Left colon (tissue), 2 donors: ENCODE measurements around the gene LMBR1. TPM values are rescaled to one million over a fixed set of nuclear protein-coding genes. Genes with fewer than 3 reads are reported as not detected.
"Not testable (repeated sequence)": the region's sequence is repeated elsewhere in the genome, so short reads cannot be mapped to it uniquely, and the experiment has no call there.

Source experiments
- ATAC-seq: fragments of 200-7000 bp; cut with Tn5 transposase; one replicate; pipeline ENCODE4 v1.9.1; 2020; ENCODE audit warnings: mild to moderate bottlenecking, moderate library complexity
- DNase-seq, 2 donors: peaks; one replicate each; pipeline ENCODE4 v3.0.0-alpha.2; 2020
- intact Hi-C, 2 donors: fragments of 100-400 bp; cut with DNase I in 1 of 2; cut with micrococcal nuclease in 1 of 2; formaldehyde crosslinking; loops; one replicate each; pipeline versions ENCODE4 v1.11.2 to v1.14.0; 2022; cut with DNase I, micrococcal nuclease
- total RNA-seq, 2 donors: library from RNA; stranded (reverse); fragmentation: NEBNext Ultra II Directional; extraction: Animal tissue kit (Norgen Biotek cat#: 25700); gene quantifications; one replicate each; pipeline ENCODE4 v1.2.1, GENCODE V29; 2021
- donor health status: DM: no; HTN: no; CAD: no.
- donor health status: DM: yes; HTN: yes; CAD: no.

The LMBR1 gene
- total RNA-seq, 2 donors from 2014 or later, result 48.9 to 49.9 TPM

- no peak for DNase-seq
- no peak for ATAC-seq
- intact Hi-C loops, result no loop called here
Measured at GRCh38 chr7:156739596-156739995, 153.4 kb downstream of the LMBR1 start.

- intact Hi-C loops, result no loop called here
- ATAC-seq (peak; percentile 49), DNase-seq (no peak)
Measured at GRCh38 chr7:156735851-156736250, 157.1 kb downstream of the LMBR1 start.

- intact Hi-C loops, result no loop called here
- DNase-seq, result no peak
- ATAC-seq, result no peak
Measured at GRCh38 chr7:156733638-156734037, 159.3 kb downstream of the LMBR1 start.

GRCh38 chr7:156732091-156732625, 160.8 kb downstream of the LMBR1 start:
- DNase-seq (no peak), ATAC-seq (no peak)
- intact Hi-C loops, result no loop called here

GRCh38 chr7:156731651-156732050, 161.3 kb downstream of the LMBR1 start:
- DNase-seq, result no peak
- intact Hi-C loops, result no loop called here
- no peak for ATAC-seq

- DNase-seq (no peak), ATAC-seq (no peak)
- intact Hi-C loops, result no loop called here
Measured at GRCh38 chr7:156725936-156726335, 167.0 kb downstream of the LMBR1 start.

GRCh38 chr7:156725073-156725472, 167.9 kb downstream of the LMBR1 start:
- DNase-seq, result no peak
- peak; percentile 67 for ATAC-seq
- intact Hi-C loops, result no loop called here

GRCh38 chr7:156722043-156722826, 170.7 kb downstream of the LMBR1 start:
- intact Hi-C loops, result no loop called here
- DNase-seq, result no peak
- no peak for ATAC-seq

- ATAC-seq (no peak), DNase-seq (no peak)
- intact Hi-C loops, result no loop called here
Measured at GRCh38 chr7:156703773-156704482, 189.1 kb downstream of the LMBR1 start.

GRCh38 chr7:156703209-156703608, 189.8 kb downstream of the LMBR1 start:
- no peak for ATAC-seq
- intact Hi-C loops, result no loop called here

GRCh38 chr7:156702399-156702798, 190.6 kb downstream of the LMBR1 start:
- ATAC-seq (no peak), DNase-seq (no peak)
- intact Hi-C loops, result no loop called here

More at GRCh38 chr7:156703209-156703608, 189.8 kb downstream of the LMBR1 start:
- DNase-seq, result no peak

- DNase-seq, ATAC-seq, intact Hi-C loops: not testable (repeated sequence)
Measured at GRCh38 chr7:156701787-156702186, 191.2 kb downstream of the LMBR1 start.

- DNase-seq, ATAC-seq, intact Hi-C loops: not testable (repeated sequence)
Measured at GRCh38 chr7:156698512-156698911, 194.5 kb downstream of the LMBR1 start.

- DNase-seq, ATAC-seq, intact Hi-C loops: not testable (repeated sequence)
Measured at GRCh38 chr7:156697283-156697682, 195.7 kb downstream of the LMBR1 start.

GRCh38 chr7:156693627-156694026, 199.4 kb downstream of the LMBR1 start:
- intact Hi-C loops, result no loop called here
- ATAC-seq, result peak; percentile 67
- DNase-seq, result no peak

- DNase-seq (no peak), ATAC-seq (no peak)
- intact Hi-C loops, result no loop called here
Measured at GRCh38 chr7:156692849-156693248, 200.1 kb downstream of the LMBR1 start.

GRCh38 chr7:156691764-156692163, 201.2 kb downstream of the LMBR1 start:
- DNase-seq (no peak), ATAC-seq (no peak)
- intact Hi-C loops, result no loop called here

- ATAC-seq, result no peak
- intact Hi-C loops, result no loop called here
- DNase-seq, result no peak
Measured at GRCh38 chr7:156684661-156685060, 208.3 kb downstream of the LMBR1 start.

GRCh38 chr7:156684251-156684650, 208.7 kb downstream of the LMBR1 start:
- ATAC-seq, result no peak
- DNase-seq, result no peak
- intact Hi-C loops, result no loop called here

GRCh38 chr7:156682928-156683327, 210.1 kb downstream of the LMBR1 start:
- intact Hi-C loops, result no loop called here
- ATAC-seq, result no peak
- DNase-seq, result no peak
